Measurements from ENCODE around the gene SLC5A6.

GRCh38 chr2:27222407-27222806 lies 10.3 kb upstream of the SLC5A6 start:
- TF ChIP-seq POLR2A (IDR thresholded peaks at IDR 0.05; ENCODE audit: low read depth, low read length) = no peak
- no peak for TF ChIP-seq TAF1 (IDR thresholded peaks at IDR 0.05; ENCODE audit: low read depth, low read length)
- TF ChIP-seq SPI1 (IDR thresholded peaks at IDR 0.05; ENCODE audit: low read depth, low read length) = no peak
- no peak for TF ChIP-seq POLR2AphosphoS5 (IDR thresholded peaks at IDR 0.05; ENCODE audit: low read depth, low read length)
- no peak for TF ChIP-seq POU2F2 (IDR thresholded peaks at IDR 0.05; ENCODE audit: low read depth, low read length)
- no peak for TF ChIP-seq PAX5 (IDR thresholded peaks at IDR 0.05; ENCODE audit: insufficient read depth, low read length, severe bottlenecking)
